ENCODE results near the gene RELL1. TPM values are rescaled to one million over a fixed set of nuclear protein-coding genes. Genes with fewer than 3 reads are reported as not detected.

RELL1 gene
- total RNA-seq, 2 donors from 2014 or later = 12.5 to 15.0 TPM

GRCh38 chr4:37595875-37596680 lies 90.1 kb downstream of the RELL1 start:
- peaks cover 0 to 4% of the 10 kb centered on the region in 2 donors for H3K36me3 ChIP-seq (replicated peaks in 1 of 2; ENCODE audit: insufficient read depth in 1 of 2, low read depth in 2 of 2)
- H3K4me1 ChIP-seq = peaks cover 5% of the 10 kb centered on the region
- TF ChIP-seq CTCF (IDR thresholded peaks at IDR 0.05) (no peak), POLR2A (IDR thresholded peaks at IDR 0.05) (no peak)
- intact Hi-C loops (cut with DNase I) = no loop called here
- no peak overlapping the region for H3K27ac ChIP-seq
- no peak for ATAC-seq
- 65 to 72% methylated on average over 12 of the region's 12 CpGs for WGBS, 2 donors
- no peaks in the 10 kb centered on the region for H3K9me3 ChIP-seq
- H3K4me3 ChIP-seq = no peak overlapping the region
- no peaks in the 10 kb centered on the region for H3K27me3 ChIP-seq
- DNase-seq = no peak

GRCh38 chr4:37594099-37594498 lies 92.1 kb downstream of the RELL1 start:
- 76 to 77% methylated on average over 2 of the region's 2 CpGs for WGBS, 2 donors
- Histone ChIP-seq H3K36me3 (replicated peaks in 1 of 2; ENCODE audit: insufficient read depth in 1 of 2, low read depth in 2 of 2) (peaks cover 0 to 15% of the 10 kb centered on the region in 2 donors), H3K4me3 (no peak overlapping the region), H3K4me1 (no peaks in the 10 kb centered on the region), H3K27me3 (no peaks in the 10 kb centered on the region), H3K9me3 (no peaks in the 10 kb centered on the region), H3K27ac (no peak overlapping the region)
- TF ChIP-seq POLR2A (IDR thresholded peaks at IDR 0.05) (no peak), CTCF (IDR thresholded peaks at IDR 0.05) (no peak)
- no peak for ATAC-seq
- intact Hi-C loops (cut with DNase I) = no loop called here
- DNase-seq = no peak

- TF ChIP-seq CTCF (IDR thresholded peaks at IDR 0.05) = no peak
- DNase-seq (no peak), ATAC-seq (no peak)
- Histone ChIP-seq H3K36me3 (replicated peaks in 1 of 2; ENCODE audit: insufficient read depth in 1 of 2, low read depth in 2 of 2) (peaks cover 0 to 15% of the 10 kb centered on the region in 2 donors), H3K9me3 (no peaks in the 10 kb centered on the region), H3K27me3 (no peaks in the 10 kb centered on the region), H3K4me1 (no peaks in the 10 kb centered on the region), H3K4me3 (no peak overlapping the region), H3K27ac (no peak overlapping the region)
- intact Hi-C loops (cut with DNase I) = no loop called here
- WGBS, 2 donors = 0% methylated on average over 1 of the region's 1 CpG
Measured at GRCh38 chr4:37591349-37591748, 94.8 kb downstream of the RELL1 start.

GRCh38 chr4:37590016-37590415 lies 96.2 kb downstream of the RELL1 start:
- intact Hi-C loops (cut with DNase I) = no loop called here
- TF ChIP-seq CTCF (IDR thresholded peaks at IDR 0.05) (no peak), POLR2A (IDR thresholded peaks at IDR 0.05) (no peak)
- 84 to 94% methylated on average over 6 of the region's 6 CpGs for WGBS, 2 donors
- DNase-seq (no peak), ATAC-seq (no peak)
- Histone ChIP-seq H3K36me3 (replicated peaks in 1 of 2; ENCODE audit: insufficient read depth in 1 of 2, low read depth in 2 of 2) (peaks cover 0 to 15% of the 10 kb centered on the region in 2 donors), H3K9me3 (no peaks in the 10 kb centered on the region), H3K27me3 (no peaks in the 10 kb centered on the region), H3K27ac (no peak overlapping the region), H3K4me3 (no peak overlapping the region), H3K4me1 (no peaks in the 10 kb centered on the region)

- no peaks in the 10 kb centered on the region for H3K4me1 ChIP-seq
- no peaks in the 10 kb centered on the region for H3K9me3 ChIP-seq
- peaks cover 0 to 15% of the 10 kb centered on the region in 2 donors for H3K36me3 ChIP-seq (replicated peaks in 1 of 2; ENCODE audit: insufficient read depth in 1 of 2, low read depth in 2 of 2)
- DNase-seq = no peak
- H3K27ac ChIP-seq = no peak overlapping the region
- intact Hi-C loops (cut with DNase I) = no loop called here
- WGBS, 2 donors = 87 to 97% methylated on average over 9 of the region's 9 CpGs
- H3K4me3 ChIP-seq = no peak overlapping the region
- no peaks in the 10 kb centered on the region for H3K27me3 ChIP-seq
- TF ChIP-seq POLR2A (IDR thresholded peaks at IDR 0.05) = no peak
- no peak for TF ChIP-seq CTCF (IDR thresholded peaks at IDR 0.05)
- no peak for ATAC-seq
Measured at GRCh38 chr4:37588150-37588549, 98.0 kb downstream of the RELL1 start.

Data from body of pancreas (tissue), 4 donors.